Fibroblast of lung (primary cell): Measurements from ENCODE around the gene RALY. TPM values are rescaled to one million over a fixed set of nuclear protein-coding genes. Genes with fewer than 3 reads are reported as not detected.
A peak's percentile ranks its signal among the peaks of the same experiment; 100 is the strongest.

Experiments used
- DNase-seq, 2 donors: peaks; one replicate each; pipeline versions ENCODE4 v3.0.0 to v3.0.0-alpha.2; 2010; ENCODE audit warnings: low read depth in 2 of 2
- H2AFZ ChIP-seq: 2 replicates; pipeline ENCODE4 v1.5.1; 2012; ENCODE audit warnings: low read length, control low read depth, inconsistent platforms
- H3K27ac ChIP-seq: 2 replicates; pipeline ENCODE4 v1.5.1; 2011; ENCODE audit warnings: low read length, control low read depth; ENCODE audit not compliant: insufficient read depth
- H3K27me3 ChIP-seq: 2 replicates; pipeline ENCODE4 v1.5.1; 2011; ENCODE audit warnings: mild to moderate bottlenecking, low read length; ENCODE audit not compliant: control insufficient read depth, insufficient read depth
- H3K36me3 ChIP-seq: 2 replicates; pipeline ENCODE4 v1.5.1; 2011; ENCODE audit warnings: low read length; ENCODE audit not compliant: control insufficient read depth, insufficient read depth
- H3K4me1 ChIP-seq: 2 replicates; pipeline ENCODE4 v1.5.1; 2011; ENCODE audit warnings: low read length; ENCODE audit not compliant: control insufficient read depth, insufficient read depth; ENCODE audit errors: extremely low read depth
- H3K4me2 ChIP-seq: 2 replicates; pipeline ENCODE4 v1.5.1; 2011; ENCODE audit warnings: low read length, control low read depth; ENCODE audit not compliant: insufficient read depth; ENCODE audit errors: extremely low read depth
- H3K4me3 ChIP-seq, 4 experiments: fragments of 200-600 bp in 1 of 4; sonication (generic) in 1 of 4; replicated peaks in 1 of 4; 2 replicates each; pipeline ENCODE4 v1.5.1; 2011 to 2016; ENCODE audit warnings: low read length in 4 of 4, low read depth in 3 of 4, mild to moderate bottlenecking in 3 of 4, control low read depth in 2 of 4, inconsistent platforms in 1 of 4, mixed read lengths in 1 of 4; ENCODE audit not compliant: insufficient read depth in 1 of 4; ENCODE audit errors: control extremely low read depth in 1 of 4
- H3K79me2 ChIP-seq: 2 replicates; pipeline ENCODE4 v1.5.1; 2012; ENCODE audit warnings: mild to moderate bottlenecking, low read length, inconsistent platforms; ENCODE audit not compliant: control insufficient read depth, insufficient read depth
- H3K9ac ChIP-seq: 2 replicates; pipeline ENCODE4 v1.5.1; 2011; ENCODE audit warnings: mild to moderate bottlenecking, low read length, control low read depth; ENCODE audit not compliant: insufficient read depth
- H3K9me3 ChIP-seq: 2 replicates; pipeline ENCODE4 v1.5.1; 2012; ENCODE audit warnings: low read depth, low read length; ENCODE audit not compliant: control insufficient read depth, insufficient read depth
- H4K20me1 ChIP-seq: 2 replicates; pipeline ENCODE4 v1.5.1; 2011; ENCODE audit warnings: low read length; ENCODE audit not compliant: control insufficient read depth, insufficient read depth; ENCODE audit errors: extremely low read depth
- CTCF ChIP-seq, 2 donors: IDR thresholded peaks in 1 of 2; conservative IDR thresholded peaks in 1 of 2; 1 replicate in 1 of 2; 2 replicates in 1 of 2; pipeline ENCODE4 v1.5.1; 2011 to 2012; ENCODE audit warnings: low read length in 2 of 2, control low read depth in 1 of 2, inconsistent platforms in 1 of 2, low read depth in 1 of 2, mild to moderate bottlenecking in 1 of 2
- EZH2 ChIP-seq: IDR thresholded peaks from 2 replicates; pipeline ENCODE4 v1.5.1; 2012; ENCODE audit warnings: low read length, control low read depth, mild to moderate bottlenecking; ENCODE audit errors: missing control alignments
- polyA plus RNA-seq, 2 donors: library from polyadenylated mRNA; depleted of rRNA in 1 of 2; stranded (reverse) in 1 of 2; unstranded in 1 of 2; fragments of >200 nt; gene quantifications; 2 replicates each; pipeline ENCODE4 v1.2.1, GENCODE V29; 2011 to 2012; ENCODE audit warnings: missing spikeins in 1 of 2
- total RNA-seq: library from RNA; depleted of rRNA; stranded (reverse); fragments of >200 nt; gene quantifications from 2 replicates; pipeline ENCODE4 v1.2.1, GENCODE V29; 2014

RALY gene
- total and polyA plus RNA-seq, 2 donors (not counting 1 experiment from before 2014, with no cell fraction given), result 54.5 to 57.1 TPM

GRCh38 chr20:34061695-34062094, 68.0 kb downstream of the RALY start:
- no peak overlapping the region for H3K27ac ChIP-seq
- DNase-seq, result no peak
- no peak overlapping the region for H3K4me3 ChIP-seq
- H2AFZ ChIP-seq, result no peak overlapping the region
- no peaks in the 10 kb centered on the region for H3K36me3 ChIP-seq
- peaks cover 19% of the 10 kb centered on the region for H3K79me2 ChIP-seq
- H3K4me2 ChIP-seq, result no peak overlapping the region
- H3K9me3 ChIP-seq, result no peaks in the 10 kb centered on the region
- peaks cover 1% of the 10 kb centered on the region for H4K20me1 ChIP-seq
- no peaks in the 10 kb centered on the region for H3K27me3 ChIP-seq
- H3K9ac ChIP-seq, result no peak overlapping the region
- H3K4me1 ChIP-seq, result peaks cover 10% of the 10 kb centered on the region
- TF ChIP-seq EZH2 (no peak), CTCF (conservative IDR thresholded peaks at IDR 0.05 in 1 of 2, IDR thresholded peaks at IDR 0.05 in 1 of 2; ENCODE audit: low read depth in 1 of 2, low read length in 2 of 2) (no peak)

- TF ChIP-seq CTCF (conservative IDR thresholded peaks at IDR 0.05 in 1 of 2, IDR thresholded peaks at IDR 0.05 in 1 of 2; ENCODE audit: low read depth in 1 of 2, low read length in 2 of 2), result no peak
- TF ChIP-seq EZH2, result no peak
- no peaks in the 10 kb centered on the region for H3K36me3 ChIP-seq
- no peak overlapping the region for H3K4me2 ChIP-seq
- H3K9ac ChIP-seq, result no peak overlapping the region
- H4K20me1 ChIP-seq, result no peaks in the 10 kb centered on the region
- no peak overlapping the region for H3K27ac ChIP-seq
- peaks cover 10% of the 10 kb centered on the region for H3K4me1 ChIP-seq
- peaks cover 19% of the 10 kb centered on the region for H3K79me2 ChIP-seq
- H3K27me3 ChIP-seq, result no peaks in the 10 kb centered on the region
- no peak overlapping the region for H2AFZ ChIP-seq
- H3K9me3 ChIP-seq, result no peaks in the 10 kb centered on the region
- no peak overlapping the region for H3K4me3 ChIP-seq
- peak in 1 of 2 donors; percentile 48 for DNase-seq
Measured at GRCh38 chr20:34062570-34063482, 69.1 kb downstream of the RALY start.

GRCh38 chr20:34064286-34064685, 70.6 kb downstream of the RALY start:
- no peak for TF ChIP-seq CTCF (conservative IDR thresholded peaks at IDR 0.05 in 1 of 2, IDR thresholded peaks at IDR 0.05 in 1 of 2; ENCODE audit: low read depth in 1 of 2, low read length in 2 of 2)
- TF ChIP-seq EZH2, result no peak
- no peak overlapping the region for H3K27ac ChIP-seq
- H3K79me2 ChIP-seq, result peaks cover 10% of the 10 kb centered on the region
- no peak for DNase-seq
- no peak overlapping the region for H3K9ac ChIP-seq
- no peaks in the 10 kb centered on the region for H4K20me1 ChIP-seq
- no peaks in the 10 kb centered on the region for H3K9me3 ChIP-seq
- H3K4me3 ChIP-seq, result no peak overlapping the region
- peaks cover 10% of the 10 kb centered on the region for H3K4me1 ChIP-seq
- no peaks in the 10 kb centered on the region for H3K36me3 ChIP-seq
- no peak overlapping the region for H3K4me2 ChIP-seq
- no peak overlapping the region for H2AFZ ChIP-seq
- H3K27me3 ChIP-seq, result no peaks in the 10 kb centered on the region
